ENCODE measurements around the gene PRKD2. TPM values are rescaled to one million over a fixed set of nuclear protein-coding genes. Genes with fewer than 3 reads are reported as not detected.

The PRKD2 gene
- total and polyA plus RNA-seq, 4 donors: 8.0 to 30.4 (median 24.5) TPM

- Histone ChIP-seq H3K4me3 (ENCODE audit: low read depth, low read length) (no peak overlapping the region), H3K36me3 (ENCODE audit: control insufficient read depth, insufficient read depth, low read length) (peaks cover 71% of the 10 kb centered on the region), H3K27me3 (ENCODE audit: control insufficient read depth, insufficient read depth, low read length) (no peaks in the 10 kb centered on the region), H3K4me1 (ENCODE audit: control insufficient read depth, insufficient read depth, low read length) (peaks cover 43% of the 10 kb centered on the region), H3K27ac (ENCODE audit: low read depth, low read length) (no peak overlapping the region), H3K9me3 (ENCODE audit: control insufficient read depth, insufficient read depth, low read length) (no peaks in the 10 kb centered on the region)
- 76% methylated on average over 11 of the region's 25 CpGs for WGBS (ENCODE audit: insufficient coverage)
- no peak for DNase-seq (ENCODE audit: low read depth in 4 of 6, low spot score in 6 of 6)
Measured at GRCh38 chr19:46719629-46720502, 3.0 kb upstream of the PRKD2 start.

DNA sequence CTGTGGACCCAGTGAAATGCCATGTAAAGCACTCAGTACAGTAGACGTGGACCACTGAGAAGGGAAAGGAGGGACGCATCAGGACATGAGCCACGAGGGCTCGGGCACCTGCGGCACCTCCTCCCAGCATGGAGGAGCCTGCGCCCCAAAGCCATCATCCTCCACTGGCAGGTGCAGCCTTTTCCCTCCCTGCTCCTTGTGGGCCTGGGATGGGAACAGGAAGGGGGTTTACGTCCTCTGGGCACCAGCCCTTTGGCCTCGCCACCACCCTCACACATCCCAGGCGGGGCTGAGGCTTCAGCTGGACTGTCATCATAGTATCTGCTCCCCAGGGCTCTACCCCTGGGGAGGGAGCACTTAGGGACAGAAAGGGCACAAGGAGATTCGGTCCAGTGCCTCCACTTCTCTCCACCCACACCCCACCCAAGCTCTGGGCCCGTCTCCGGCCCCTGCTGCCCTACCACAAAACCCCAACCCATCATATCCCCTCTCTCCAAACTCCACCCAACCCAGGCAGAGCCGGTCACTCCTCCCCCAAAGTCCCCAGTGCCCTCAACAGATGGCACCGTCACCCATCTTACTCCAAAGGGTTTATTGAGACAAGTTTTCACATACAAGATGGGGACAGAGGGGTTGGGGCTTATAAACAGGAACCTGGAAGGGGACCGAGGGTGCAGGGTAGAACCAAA, 2.2 kb upstream of the PRKD2 start:
- Histone ChIP-seq H3K4me1 (ENCODE audit: control insufficient read depth, insufficient read depth, low read length) (peaks cover 50% of the 10 kb centered on the region), H3K36me3 (ENCODE audit: control insufficient read depth, insufficient read depth, low read length) (peaks cover 63% of the 10 kb centered on the region), H3K27ac (ENCODE audit: low read depth, low read length) (no peak overlapping the region), H3K27me3 (ENCODE audit: control insufficient read depth, insufficient read depth, low read length) (no peaks in the 10 kb centered on the region), H3K9me3 (ENCODE audit: control insufficient read depth, insufficient read depth, low read length) (no peaks in the 10 kb centered on the region), H3K4me3 (ENCODE audit: low read depth, low read length) (no peak overlapping the region)
- WGBS (ENCODE audit: insufficient coverage): 74% methylated on average over 8 of the region's 15 CpGs
- no peak for DNase-seq (ENCODE audit: low read depth in 4 of 6, low spot score in 6 of 6)

DNA sequence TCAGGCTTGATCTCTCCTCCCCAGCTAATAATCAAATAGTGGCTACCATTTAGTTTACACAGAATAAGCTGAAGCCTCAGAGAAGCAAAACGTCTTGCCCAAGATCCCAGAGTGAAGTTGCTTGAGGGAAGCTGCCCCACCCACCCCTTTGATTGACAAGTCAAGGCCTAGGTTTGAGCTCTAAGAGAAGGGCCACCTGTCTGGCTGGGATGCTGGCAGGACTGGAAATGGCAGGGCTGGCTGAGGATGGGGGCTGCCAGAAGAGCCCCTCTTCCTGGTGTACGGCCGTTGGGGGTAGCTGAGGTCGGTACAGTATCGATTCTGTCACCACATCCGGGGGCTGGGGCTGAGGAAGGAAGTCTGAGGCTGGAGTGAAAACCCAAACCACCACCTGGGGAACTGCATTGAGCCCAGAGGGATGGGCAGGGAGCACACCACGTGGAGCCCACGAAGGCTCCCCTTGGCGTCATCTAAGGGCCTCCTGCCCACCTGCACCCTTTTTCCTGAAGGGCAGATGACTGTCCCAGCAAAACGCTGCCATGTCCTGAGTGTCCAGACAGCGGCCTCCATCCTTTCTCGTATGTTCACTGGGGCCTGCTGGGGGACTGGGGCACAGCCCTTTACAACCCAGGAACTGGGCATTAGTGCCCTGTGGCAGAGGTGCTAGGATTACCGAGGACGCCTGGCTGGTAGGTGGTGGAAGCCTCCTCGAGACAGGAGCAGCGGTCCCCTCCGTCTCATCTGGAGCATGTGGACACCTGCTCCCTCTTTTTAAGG, 1.4 kb upstream of the PRKD2 start:
- H3K4me3 ChIP-seq (ENCODE audit: low read depth, low read length): no peak overlapping the region
- no peak overlapping the region for H3K27ac ChIP-seq (ENCODE audit: low read depth, low read length)
- no peaks in the 10 kb centered on the region for H3K27me3 ChIP-seq (ENCODE audit: control insufficient read depth, insufficient read depth, low read length)
- WGBS (ENCODE audit: insufficient coverage): 73% methylated on average over 9 of the region's 17 CpGs
- DNase-seq (ENCODE audit: low read depth in 4 of 6, low spot score in 6 of 6): no peak
- peaks cover 57% of the 10 kb centered on the region for H3K4me1 ChIP-seq (ENCODE audit: control insufficient read depth, insufficient read depth, low read length)
- H3K9me3 ChIP-seq (ENCODE audit: control insufficient read depth, insufficient read depth, low read length): no peaks in the 10 kb centered on the region
- H3K36me3 ChIP-seq (ENCODE audit: control insufficient read depth, insufficient read depth, low read length): peaks cover 56% of the 10 kb centered on the region

DNA sequence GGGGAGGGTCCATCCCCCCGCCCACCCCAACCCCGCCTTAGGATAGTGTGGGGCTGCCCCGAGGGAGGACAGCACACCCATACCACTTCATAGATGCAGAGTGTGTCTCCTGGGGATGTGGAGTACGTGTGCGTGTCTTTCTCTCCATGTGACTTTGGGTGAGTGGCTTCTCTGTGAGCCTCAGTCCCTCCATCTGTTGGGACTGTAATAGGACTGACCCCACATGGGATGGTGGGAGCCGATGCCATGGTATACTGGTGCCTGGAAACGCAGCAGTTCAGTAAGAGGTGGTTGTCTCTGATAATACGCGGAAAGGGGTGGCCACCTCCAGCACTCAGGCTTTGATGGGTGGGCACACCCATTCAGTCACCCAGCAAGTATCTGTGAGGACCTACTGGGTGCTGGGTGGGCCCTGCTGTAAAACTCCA, 816 bp upstream of the PRKD2 start:
- Histone ChIP-seq H3K27ac (ENCODE audit: low read depth, low read length) (peak overlapping the region; percentile 92), H3K27me3 (ENCODE audit: control insufficient read depth, insufficient read depth, low read length) (no peaks in the 10 kb centered on the region), H3K9me3 (ENCODE audit: control insufficient read depth, insufficient read depth, low read length) (no peaks in the 10 kb centered on the region), H3K4me1 (ENCODE audit: control insufficient read depth, insufficient read depth, low read length) (peaks cover 55% of the 10 kb centered on the region), H3K36me3 (ENCODE audit: control insufficient read depth, insufficient read depth, low read length) (peaks cover 50% of the 10 kb centered on the region), H3K4me3 (ENCODE audit: low read depth, low read length) (peak overlapping the region; percentile 77)
- WGBS (ENCODE audit: insufficient coverage): 31% methylated on average over 6 of the region's 9 CpGs
- DNase-seq (ENCODE audit: low read depth in 4 of 6, low spot score in 6 of 6): no peak

DNA sequence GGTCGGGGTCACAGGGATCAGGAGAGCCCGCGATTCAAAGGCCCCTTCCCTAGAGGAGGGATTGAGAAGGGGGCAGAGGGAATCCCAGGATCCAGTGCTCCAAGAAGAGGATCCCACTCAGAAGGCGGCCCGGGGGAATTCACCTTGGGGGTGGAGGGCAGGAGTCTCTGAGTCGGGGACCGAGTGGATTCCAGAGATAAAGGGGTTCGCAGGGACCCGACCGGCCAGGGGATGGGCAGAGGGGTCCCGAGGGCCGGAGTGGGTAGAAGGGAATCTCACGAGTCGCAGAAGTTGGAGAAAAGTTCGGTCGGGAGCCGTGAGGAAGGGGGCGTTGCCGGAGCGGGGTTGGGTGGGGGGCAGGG, 261 bp downstream of the PRKD2 start:
- H3K4me3 ChIP-seq (ENCODE audit: low read depth, low read length): peak overlapping the region; percentile 77
- peaks cover 50% of the 10 kb centered on the region for H3K4me1 ChIP-seq (ENCODE audit: control insufficient read depth, insufficient read depth, low read length)

GRCh38 chr19:46715975-46716671, 791 bp downstream of the PRKD2 start:
- Histone ChIP-seq H3K36me3 (ENCODE audit: control insufficient read depth, insufficient read depth, low read length) (peaks cover 34% of the 10 kb centered on the region), H3K27ac (ENCODE audit: low read depth, low read length) (peak overlapping the region; percentile 80), H3K4me1 (ENCODE audit: control insufficient read depth, insufficient read depth, low read length) (peaks cover 50% of the 10 kb centered on the region), H3K9me3 (ENCODE audit: control insufficient read depth, insufficient read depth, low read length) (no peaks in the 10 kb centered on the region), H3K4me3 (ENCODE audit: low read depth, low read length) (peak overlapping the region; percentile 77), H3K27me3 (ENCODE audit: control insufficient read depth, insufficient read depth, low read length) (no peaks in the 10 kb centered on the region)
- peak in 2 of 6 donors; percentile 13 to 45 for DNase-seq (ENCODE audit: low read depth in 4 of 6, low spot score in 6 of 6)
- 2% methylated on average over 42 of the region's 42 CpGs for WGBS (ENCODE audit: insufficient coverage)

More for the DNA sequence above, 261 bp downstream of the PRKD2 start:
- WGBS (ENCODE audit: insufficient coverage): 0% methylated on average over 20 of the region's 20 CpGs
- H3K9me3 ChIP-seq (ENCODE audit: control insufficient read depth, insufficient read depth, low read length): no peaks in the 10 kb centered on the region
- H3K27ac ChIP-seq (ENCODE audit: low read depth, low read length): peak overlapping the region; percentile 80
- no peaks in the 10 kb centered on the region for H3K27me3 ChIP-seq (ENCODE audit: control insufficient read depth, insufficient read depth, low read length)
- peaks cover 39% of the 10 kb centered on the region for H3K36me3 ChIP-seq (ENCODE audit: control insufficient read depth, insufficient read depth, low read length)
- DNase-seq (ENCODE audit: low read depth in 4 of 6, low spot score in 6 of 6): no peak

DNA sequence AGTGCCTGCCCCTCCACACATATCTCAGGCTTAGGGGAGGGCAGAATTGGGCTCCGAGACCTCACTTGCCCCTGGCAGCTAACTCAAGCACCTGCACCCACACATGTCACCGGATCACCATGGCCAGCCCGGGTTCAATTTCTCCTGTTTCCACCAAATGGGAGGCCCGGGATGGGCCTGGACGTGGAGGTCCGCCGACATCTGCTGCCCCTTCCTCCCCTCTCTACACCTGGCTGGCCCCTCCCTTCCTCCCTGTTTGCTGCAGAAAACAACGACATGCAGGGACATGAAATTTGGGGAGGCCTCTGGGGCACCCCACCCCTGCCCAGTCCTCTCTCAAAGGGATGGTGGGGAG, 1.3 kb downstream of the PRKD2 start:
- Histone ChIP-seq H3K27me3 (ENCODE audit: control insufficient read depth, insufficient read depth, low read length) (no peaks in the 10 kb centered on the region), H3K27ac (ENCODE audit: low read depth, low read length) (peak overlapping the region; percentile 80), H3K4me3 (ENCODE audit: low read depth, low read length) (peak overlapping the region; percentile 77), H3K4me1 (ENCODE audit: control insufficient read depth, insufficient read depth, low read length) (peaks cover 50% of the 10 kb centered on the region), H3K9me3 (ENCODE audit: control insufficient read depth, insufficient read depth, low read length) (no peaks in the 10 kb centered on the region), H3K36me3 (ENCODE audit: control insufficient read depth, insufficient read depth, low read length) (peaks cover 32% of the 10 kb centered on the region)
- DNase-seq (ENCODE audit: low read depth in 4 of 6, low spot score in 6 of 6): no peak
- 23% methylated on average over 5 of the region's 8 CpGs for WGBS (ENCODE audit: insufficient coverage)

GRCh38 chr19:46714444-46715106, 2.3 kb downstream of the PRKD2 start:
- Histone ChIP-seq H3K36me3 (ENCODE audit: control insufficient read depth, insufficient read depth, low read length) (peaks cover 31% of the 10 kb centered on the region), H3K27ac (ENCODE audit: low read depth, low read length) (peak overlapping the region; percentile 87), H3K4me1 (ENCODE audit: control insufficient read depth, insufficient read depth, low read length) (peaks cover 50% of the 10 kb centered on the region), H3K4me3 (ENCODE audit: low read depth, low read length) (peak overlapping the region; percentile 77), H3K27me3 (ENCODE audit: control insufficient read depth, insufficient read depth, low read length) (no peaks in the 10 kb centered on the region), H3K9me3 (ENCODE audit: control insufficient read depth, insufficient read depth, low read length) (no peaks in the 10 kb centered on the region)
- no peak for DNase-seq (ENCODE audit: low read depth in 4 of 6, low spot score in 6 of 6)
- WGBS (ENCODE audit: insufficient coverage): 27% methylated on average over 8 of the region's 12 CpGs

Measured in spinal cord (tissue), 10 donors.